ENCODE data around the gene KNCN. TPM values are rescaled to one million over a fixed set of nuclear protein-coding genes. Genes with fewer than 3 reads are reported as not detected.

KNCN gene
- total and polyA plus RNA-seq, 7 experiments from 2014 or later: not detected

GRCh38 chr1:46592823-46593222 is 41.4 kb upstream of the KNCN start:
- Mint-ChIP-seq H3K27ac (peak overlapping the region in 1 of 9 donors; percentile 41), H3K4me3 (no peak overlapping the region), H3K4me1 (peaks cover 20 to 66% (median 40%) of the 10 kb centered on the region in 7 donors), H3K36me3 (peaks cover 38 to 75% (median 52%) of the 10 kb centered on the region in 5 donors), H3K9me3 (peaks cover 0 to 13% (median 0%) of the 10 kb centered on the region in 11 donors), H3K27me3 (no peaks in the 10 kb centered on the region)
- no peak for ATAC-seq
- intact Hi-C loops (cut with micrococcal nuclease): no loop called here
- Histone ChIP-seq H3K9me3 (ENCODE audit: control insufficient read depth in 2 of 3, low read length in 3 of 3) (no peaks in the 10 kb centered on the region), H3K27ac (ENCODE audit: low read depth, low read length) (no peak overlapping the region), H3K36me3 (ENCODE audit: control insufficient read depth in 2 of 3, insufficient read depth in 3 of 3, low read length in 3 of 3) (peaks cover 0 to 51% (median 8%) of the 10 kb centered on the region in 3 experiments), H3K4me1 (ENCODE audit: control insufficient read depth in 2 of 2, insufficient read depth in 2 of 2, low read length in 2 of 2) (peaks cover 13 to 15% of the 10 kb centered on the region in 2 donors), H3K27me3 (ENCODE audit: control insufficient read depth in 2 of 2, insufficient read depth in 2 of 2, low read length in 2 of 2) (no peaks in the 10 kb centered on the region), H3K4me3 (ENCODE audit: low read length) (no peak overlapping the region)
- CTCF ChIA-PET: no interaction called here
- POLR2A ChIA-PET: no interaction called here
- DNase-seq: no peak

GRCh38 chr1:46589529-46589928 is 38.1 kb upstream of the KNCN start:
- Histone ChIP-seq H3K27ac (ENCODE audit: low read depth, low read length) (no peak overlapping the region), H3K4me1 (ENCODE audit: control insufficient read depth in 2 of 2, insufficient read depth in 2 of 2, low read length in 2 of 2) (peaks cover 2 to 4% of the 10 kb centered on the region in 2 donors), H3K4me3 (ENCODE audit: low read length) (no peak overlapping the region), H3K36me3 (ENCODE audit: control insufficient read depth in 2 of 3, insufficient read depth in 3 of 3, low read length in 3 of 3) (peaks cover 0 to 74% (median 8%) of the 10 kb centered on the region in 3 experiments), H3K27me3 (ENCODE audit: control insufficient read depth in 2 of 2, insufficient read depth in 2 of 2, low read length in 2 of 2) (no peaks in the 10 kb centered on the region), H3K9me3 (ENCODE audit: control insufficient read depth in 2 of 3, low read length in 3 of 3) (no peaks in the 10 kb centered on the region)
- ATAC-seq (no peak), DNase-seq (no peak)
- H3K4me1 Mint-ChIP-seq: peaks cover 6 to 36% (median 14%) of the 10 kb centered on the region in 7 donors
- H3K27ac Mint-ChIP-seq: peak overlapping the region in 1 of 9 donors; percentile 19
- peaks cover 38 to 71% (median 61%) of the 10 kb centered on the region in 5 donors for H3K36me3 Mint-ChIP-seq
- ChIA-PET POLR2A (interaction anchor here (0.6 to 1.7 kb wide), 3 partner anchors 10 to 250 kb away, joined by 3 to 5 read pairs (median 3); partner anchors contain the start of gene MKNK1), CTCF (no interaction called here)
- intact Hi-C loops (cut with micrococcal nuclease): no loop called here
- no peaks in the 10 kb centered on the region for H3K27me3 Mint-ChIP-seq
- peaks cover 0 to 13% (median 0%) of the 10 kb centered on the region in 11 donors for H3K9me3 Mint-ChIP-seq
- no peak overlapping the region for H3K4me3 Mint-ChIP-seq

- Histone ChIP-seq H3K4me3 (ENCODE audit: low read length) (no peak overlapping the region), H3K27me3 (ENCODE audit: control insufficient read depth in 2 of 2, insufficient read depth in 2 of 2, low read length in 2 of 2) (no peaks in the 10 kb centered on the region), H3K4me1 (ENCODE audit: control insufficient read depth in 2 of 2, insufficient read depth in 2 of 2, low read length in 2 of 2) (peaks cover under 1 to 4% of the 10 kb centered on the region in 2 donors), H3K36me3 (ENCODE audit: control insufficient read depth in 2 of 3, insufficient read depth in 3 of 3, low read length in 3 of 3) (peaks cover 0 to 78% (median 0%) of the 10 kb centered on the region in 3 experiments), H3K9me3 (ENCODE audit: control insufficient read depth in 2 of 3, low read length in 3 of 3) (no peaks in the 10 kb centered on the region), H3K27ac (ENCODE audit: low read depth, low read length) (no peak overlapping the region)
- peaks cover 2 to 40% (median 12%) of the 10 kb centered on the region in 7 donors for H3K4me1 Mint-ChIP-seq
- H3K4me3 Mint-ChIP-seq: no peak overlapping the region
- H3K27ac Mint-ChIP-seq: no peak overlapping the region
- peaks cover 0 to 13% (median 0%) of the 10 kb centered on the region in 11 donors for H3K9me3 Mint-ChIP-seq
- CTCF ChIA-PET: no interaction called here
- POLR2A ChIA-PET: no interaction called here
- DNase-seq (no peak), ATAC-seq (peak; percentile 26)
- peaks cover 31 to 65% (median 48%) of the 10 kb centered on the region in 5 donors for H3K36me3 Mint-ChIP-seq
- intact Hi-C loops (cut with micrococcal nuclease): no loop called here
- H3K27me3 Mint-ChIP-seq: no peaks in the 10 kb centered on the region
These were observed 35.6 kb upstream of the KNCN start for GRCh38 chr1:46587069-46587468.

DNA sequence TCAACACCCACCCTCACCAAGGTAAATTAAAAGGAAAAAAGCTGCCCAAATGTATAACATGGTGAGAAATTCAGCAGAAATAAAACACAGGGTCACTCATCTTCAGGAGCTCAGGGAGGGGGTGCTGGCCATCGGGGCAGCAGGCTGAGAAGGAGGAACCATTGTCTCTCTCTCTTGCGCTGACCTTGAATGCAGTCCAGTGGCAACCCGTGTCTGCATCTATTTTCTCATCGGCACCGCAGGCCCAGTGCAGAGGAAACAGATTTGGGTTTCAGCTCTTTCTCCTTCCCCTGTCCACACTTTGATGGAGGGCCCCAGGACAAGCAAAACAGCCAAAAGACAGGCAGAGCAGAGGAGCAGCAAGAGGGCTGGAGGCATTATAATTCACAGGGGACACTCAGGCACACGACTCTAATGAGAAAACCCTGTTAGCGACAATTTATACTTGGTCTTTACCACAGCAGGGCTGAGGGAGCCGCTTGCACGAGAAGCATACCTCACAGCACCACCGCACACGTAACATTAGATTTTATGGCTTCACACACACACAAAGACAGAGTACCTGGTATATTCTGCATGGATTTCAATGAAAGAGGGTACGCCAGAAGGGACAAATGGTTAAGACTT is 34.0 kb upstream of the KNCN start:
- H3K9me3 Mint-ChIP-seq: peaks cover 0 to 13% (median 0%) of the 10 kb centered on the region in 11 donors
- ATAC-seq: no peak

GRCh38 chr1:46583494-46583893 is 32.0 kb upstream of the KNCN start:
- Histone ChIP-seq H3K9me3 (ENCODE audit: control insufficient read depth in 2 of 3, low read length in 3 of 3) (no peaks in the 10 kb centered on the region), H3K27me3 (ENCODE audit: control insufficient read depth in 2 of 2, insufficient read depth in 2 of 2, low read length in 2 of 2) (no peaks in the 10 kb centered on the region), H3K4me1 (ENCODE audit: control insufficient read depth in 2 of 2, insufficient read depth in 2 of 2, low read length in 2 of 2) (peaks cover 6 to 23% of the 10 kb centered on the region in 2 donors), H3K4me3 (ENCODE audit: low read length) (no peak overlapping the region), H3K27ac (ENCODE audit: low read depth, low read length) (no peak overlapping the region), H3K36me3 (ENCODE audit: control insufficient read depth in 2 of 3, insufficient read depth in 3 of 3, low read length in 3 of 3) (peaks cover 0 to 72% (median 0%) of the 10 kb centered on the region in 3 experiments)
- Mint-ChIP-seq H3K4me3 (no peak overlapping the region), H3K27me3 (no peaks in the 10 kb centered on the region), H3K27ac (peak overlapping the region in 1 of 9 donors; percentile 98), H3K9me3 (no peaks in the 10 kb centered on the region), H3K36me3 (peaks cover 11 to 56% (median 31%) of the 10 kb centered on the region in 5 donors), H3K4me1 (peaks cover 5 to 47% (median 19%) of the 10 kb centered on the region in 7 donors)
- POLR2A ChIA-PET: interaction anchor here (2.7 kb wide), 1 partner anchor 20 kb away, joined by 10 read pairs; the partner anchor contains the start of gene MKNK1
- ATAC-seq (no peak), DNase-seq (no peak)
- CTCF ChIA-PET: no interaction called here
- intact Hi-C loops (cut with micrococcal nuclease): loop anchor here in 1 of 2 donors (2.0 to 5.0 kb wide), 2 partner anchors 15 to 34 kb away; partner anchors contain the start of gene MOB3C

More for the DNA sequence above, 34.0 kb upstream of the KNCN start:
- no peaks in the 10 kb centered on the region for H3K9me3 ChIP-seq (ENCODE audit: control insufficient read depth in 2 of 3, low read length in 3 of 3)
- intact Hi-C loops (cut with micrococcal nuclease): no loop called here
- no peak overlapping the region for H3K4me3 Mint-ChIP-seq
- H3K36me3 ChIP-seq (ENCODE audit: control insufficient read depth in 2 of 3, insufficient read depth in 3 of 3, low read length in 3 of 3): peaks cover 0 to 75% (median 0%) of the 10 kb centered on the region in 3 experiments
- no peak overlapping the region for H3K27ac Mint-ChIP-seq
- no peaks in the 10 kb centered on the region for H3K27me3 Mint-ChIP-seq
- POLR2A ChIA-PET: interaction anchor here (2.7 kb wide), 1 partner anchor 18 kb away, joined by 10 read pairs; the partner anchor contains the start of gene MKNK1
- H3K4me1 Mint-ChIP-seq: peaks cover 15 to 42% (median 20%) of the 10 kb centered on the region in 7 donors
- peaks cover 22 to 62% (median 39%) of the 10 kb centered on the region in 5 donors for H3K36me3 Mint-ChIP-seq
- peaks cover 6 to 19% of the 10 kb centered on the region in 2 donors for H3K4me1 ChIP-seq (ENCODE audit: control insufficient read depth in 2 of 2, insufficient read depth in 2 of 2, low read length in 2 of 2)
- CTCF ChIA-PET: interaction anchor here (0.9 kb wide), 1 partner anchor 224 kb away, joined by 3 read pairs; no protein-coding TSS in a partner anchor
- no peak overlapping the region for H3K27ac ChIP-seq (ENCODE audit: low read depth, low read length)
- no peak for DNase-seq
- H3K4me3 ChIP-seq (ENCODE audit: low read length): no peak overlapping the region
- no peaks in the 10 kb centered on the region for H3K27me3 ChIP-seq (ENCODE audit: control insufficient read depth in 2 of 2, insufficient read depth in 2 of 2, low read length in 2 of 2)

DNA sequence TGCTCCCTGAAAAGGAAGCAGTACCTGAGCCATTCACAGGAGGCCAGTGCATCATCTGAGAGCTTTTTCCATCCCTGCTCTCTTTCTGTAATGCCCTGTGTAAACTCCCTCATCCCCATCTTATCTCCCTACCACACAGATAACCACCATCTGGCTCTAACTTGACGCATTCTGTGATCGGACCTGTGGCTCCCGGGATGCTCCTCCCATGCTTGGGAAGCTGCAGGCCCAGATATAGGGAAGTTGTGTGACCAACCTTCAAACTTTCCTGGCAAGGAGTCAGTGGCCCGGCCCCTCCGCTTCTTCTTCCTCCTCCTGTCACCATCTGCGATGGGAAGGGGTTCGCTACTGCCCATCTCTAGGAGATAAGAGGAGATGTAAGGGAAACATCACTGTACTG is 31.5 kb upstream of the KNCN start:
- Histone ChIP-seq H3K9me3 (ENCODE audit: control insufficient read depth in 2 of 3, low read length in 3 of 3) (no peaks in the 10 kb centered on the region), H3K36me3 (ENCODE audit: control insufficient read depth in 2 of 3, insufficient read depth in 3 of 3, low read length in 3 of 3) (peaks cover 0 to 76% (median 0%) of the 10 kb centered on the region in 3 experiments), H3K4me3 (ENCODE audit: low read length) (no peak overlapping the region), H3K27ac (ENCODE audit: low read depth, low read length) (no peak overlapping the region), H3K27me3 (ENCODE audit: control insufficient read depth in 2 of 2, insufficient read depth in 2 of 2, low read length in 2 of 2) (no peaks in the 10 kb centered on the region), H3K4me1 (ENCODE audit: control insufficient read depth in 2 of 2, insufficient read depth in 2 of 2, low read length in 2 of 2) (peaks cover 6 to 23% of the 10 kb centered on the region in 2 donors)
- Mint-ChIP-seq H3K27ac (peak overlapping the region in 1 of 9 donors; percentile 98), H3K4me1 (peaks cover 5 to 50% (median 19%) of the 10 kb centered on the region in 7 donors), H3K4me3 (peak overlapping the region in 1 of 10 donors; percentile 23), H3K9me3 (no peaks in the 10 kb centered on the region), H3K36me3 (peaks cover 13 to 60% (median 33%) of the 10 kb centered on the region in 5 donors), H3K27me3 (no peaks in the 10 kb centered on the region)
- DNase-seq (no peak), ATAC-seq (no peak)
- intact Hi-C loops (cut with micrococcal nuclease): loop anchor here in 1 of 2 donors (2.0 to 5.0 kb wide), 2 partner anchors 16 to 34 kb away; partner anchors contain the start of gene MOB3C
- POLR2A ChIA-PET: interaction anchor here (2.7 kb wide), 1 partner anchor 21 kb away, joined by 10 read pairs; the partner anchor contains the start of gene MKNK1
- CTCF ChIA-PET: no interaction called here
